Measurements from ENCODE around the gene VAPB.

VAPB gene

DNA sequence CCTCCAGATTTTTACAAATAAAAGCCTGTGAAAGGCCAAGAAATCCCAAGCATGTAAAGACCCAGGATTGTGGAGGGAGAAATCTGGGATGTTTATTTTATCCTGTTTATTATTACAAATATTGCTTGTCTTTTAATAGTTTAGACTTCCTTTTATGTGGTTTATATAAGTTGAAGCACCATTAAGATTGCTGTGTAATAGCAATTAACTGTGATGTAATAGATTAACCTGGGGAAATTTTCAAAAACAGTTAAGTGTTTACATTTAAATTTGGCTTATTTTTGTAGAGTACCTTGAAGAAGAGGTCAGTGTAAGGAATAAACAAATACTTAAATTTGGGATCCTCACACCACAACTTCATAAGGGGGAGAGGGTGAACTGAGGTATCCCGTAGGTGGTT is 27.0 kb downstream of the VAPB start:
- H3K4me3 ChIP-seq (ENCODE audit: low read depth, low read length), result no peak overlapping the region
- TF ChIP-seq, protein P1, sequence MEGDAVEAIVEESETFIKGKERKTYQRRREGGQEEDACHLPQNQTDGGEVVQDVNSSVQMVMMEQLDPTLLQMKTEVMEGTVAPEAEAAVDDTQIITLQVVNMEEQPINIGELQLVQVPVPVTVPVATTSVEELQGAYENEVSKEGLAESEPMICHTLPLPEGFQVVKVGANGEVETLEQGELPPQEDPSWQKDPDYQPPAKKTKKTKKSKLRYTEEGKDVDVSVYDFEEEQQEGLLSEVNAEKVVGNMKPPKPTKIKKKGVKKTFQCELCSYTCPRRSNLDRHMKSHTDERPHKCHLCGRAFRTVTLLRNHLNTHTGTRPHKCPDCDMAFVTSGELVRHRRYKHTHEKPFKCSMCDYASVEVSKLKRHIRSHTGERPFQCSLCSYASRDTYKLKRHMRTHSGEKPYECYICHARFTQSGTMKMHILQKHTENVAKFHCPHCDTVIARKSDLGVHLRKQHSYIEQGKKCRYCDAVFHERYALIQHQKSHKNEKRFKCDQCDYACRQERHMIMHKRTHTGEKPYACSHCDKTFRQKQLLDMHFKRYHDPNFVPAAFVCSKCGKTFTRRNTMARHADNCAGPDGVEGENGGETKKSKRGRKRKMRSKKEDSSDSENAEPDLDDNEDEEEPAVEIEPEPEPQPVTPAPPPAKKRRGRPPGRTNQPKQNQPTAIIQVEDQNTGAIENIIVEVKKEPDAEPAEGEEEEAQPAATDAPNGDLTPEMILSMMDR (IDR thresholded peaks at IDR 0.05; ENCODE audit: insufficient read depth, low read depth, low read length, missing control alignments), result no peak
- no peak for DNase-seq (ENCODE audit: low read depth)

GRCh38 chr20:58416835-58417234 is 27.8 kb downstream of the VAPB start:
- DNase-seq (ENCODE audit: low read depth), result no peak
- no peak overlapping the region for H3K4me3 ChIP-seq (ENCODE audit: low read depth, low read length)

GRCh38 chr20:58417438-58417837 is 28.4 kb downstream of the VAPB start:
- no peak overlapping the region for H3K4me3 ChIP-seq (ENCODE audit: low read depth, low read length)
- no peak for DNase-seq (ENCODE audit: low read depth)
- TF ChIP-seq, protein P1 (IDR thresholded peaks at IDR 0.05; ENCODE audit: insufficient read depth, low read depth, low read length, missing control alignments), result no peak

More at GRCh38 chr20:58416835-58417234, 27.8 kb downstream of the VAPB start:
- TF ChIP-seq, protein P1 (IDR thresholded peaks at IDR 0.05; ENCODE audit: insufficient read depth, low read depth, low read length, missing control alignments), result no peak

DNA sequence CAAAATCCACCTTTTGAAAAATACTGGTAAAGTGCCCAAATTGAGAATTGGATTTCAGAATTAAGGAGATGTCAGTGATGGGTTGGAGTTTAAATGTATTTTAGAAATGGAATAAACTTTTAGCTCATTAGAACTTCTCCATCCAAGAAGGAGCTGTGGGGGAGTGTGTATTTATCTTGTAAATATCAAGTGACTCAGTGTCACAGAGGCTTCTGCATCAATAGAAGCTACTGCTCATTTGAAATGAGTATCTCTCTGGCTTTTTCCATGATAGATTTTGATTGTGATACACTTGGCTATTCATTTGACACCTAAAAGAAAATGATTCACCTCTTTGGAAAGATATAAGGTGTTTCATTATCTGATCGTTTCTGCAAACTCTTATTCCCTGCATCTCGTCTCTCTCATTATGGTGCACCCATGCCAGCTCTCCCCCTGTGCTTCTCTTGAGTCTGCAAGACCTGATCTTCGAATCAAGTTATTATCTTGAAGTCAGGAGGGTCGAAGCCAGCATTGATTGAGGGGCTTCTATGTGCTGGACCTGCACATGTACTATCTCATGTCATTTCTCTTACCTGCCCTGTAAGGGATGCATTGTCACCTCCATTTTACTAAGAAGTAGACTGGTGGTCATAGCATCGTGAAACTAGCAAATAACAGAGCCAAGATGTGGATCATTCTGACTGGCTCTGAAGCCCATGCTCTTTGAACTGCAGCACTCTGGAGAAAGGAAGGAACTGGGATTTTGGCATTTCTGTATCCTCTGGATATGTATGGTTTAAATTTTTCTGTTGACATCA is 30.1 kb downstream of the VAPB start:
- TF ChIP-seq, protein P1 (IDR thresholded peaks at IDR 0.05; ENCODE audit: insufficient read depth, low read depth, low read length, missing control alignments), result no peak
- no peak overlapping the region for H3K4me3 ChIP-seq (ENCODE audit: low read depth, low read length)
- no peak for DNase-seq (ENCODE audit: low read depth)

GRCh38 chr20:58420798-58421496 is 31.9 kb downstream of the VAPB start:
- no peak for DNase-seq (ENCODE audit: low read depth)
- H3K4me3 ChIP-seq (ENCODE audit: low read depth, low read length), result no peak overlapping the region
- TF ChIP-seq, protein P1 (IDR thresholded peaks at IDR 0.05; ENCODE audit: insufficient read depth, low read depth, low read length, missing control alignments), result no peak

DNA sequence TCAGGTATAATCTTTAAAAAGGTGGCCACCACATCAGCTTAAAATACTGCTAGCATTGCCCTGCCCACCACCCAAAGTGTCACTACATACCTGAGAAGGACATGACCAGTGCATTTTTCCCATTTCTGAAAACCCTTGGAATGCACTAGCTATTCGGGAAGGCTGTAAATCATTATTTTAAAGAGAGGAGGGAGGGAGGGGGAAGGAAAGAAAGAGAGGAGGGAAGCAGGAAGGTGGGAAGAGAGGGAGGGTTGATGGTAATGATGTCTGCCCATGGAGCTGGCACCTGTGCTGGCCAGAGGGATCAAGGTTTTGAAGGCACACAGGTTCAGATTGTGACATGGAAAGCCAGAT is 32.4 kb downstream of the VAPB start:
- DNase-seq (ENCODE audit: low read depth), result no peak
- TF ChIP-seq, protein P1 (IDR thresholded peaks at IDR 0.05; ENCODE audit: insufficient read depth, low read depth, low read length, missing control alignments), result no peak
- H3K4me3 ChIP-seq (ENCODE audit: low read depth, low read length), result no peak overlapping the region
